ENCODE results near the gene COBLL1.

DNA sequence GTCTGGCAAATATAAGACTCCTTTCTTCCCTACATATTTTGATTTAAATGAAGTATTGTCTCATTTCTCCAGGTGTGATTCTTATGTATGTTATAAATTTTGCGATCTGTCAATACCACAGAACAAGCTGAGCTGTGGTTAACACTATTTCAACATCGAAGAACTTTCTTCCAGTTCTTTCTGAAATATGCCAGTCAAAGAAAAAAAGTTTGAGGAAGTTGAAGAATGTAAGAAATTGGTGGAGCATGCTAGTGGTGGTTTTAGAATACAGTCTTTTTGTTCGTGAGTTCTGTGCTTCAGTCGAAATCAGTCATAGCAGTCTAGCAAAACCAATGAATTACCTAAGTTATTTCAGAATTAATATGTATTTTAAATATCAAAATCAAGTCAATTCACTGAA lies 8.6 kb upstream of the COBLL1 start:
- TF ChIP-seq, protein P1, sequence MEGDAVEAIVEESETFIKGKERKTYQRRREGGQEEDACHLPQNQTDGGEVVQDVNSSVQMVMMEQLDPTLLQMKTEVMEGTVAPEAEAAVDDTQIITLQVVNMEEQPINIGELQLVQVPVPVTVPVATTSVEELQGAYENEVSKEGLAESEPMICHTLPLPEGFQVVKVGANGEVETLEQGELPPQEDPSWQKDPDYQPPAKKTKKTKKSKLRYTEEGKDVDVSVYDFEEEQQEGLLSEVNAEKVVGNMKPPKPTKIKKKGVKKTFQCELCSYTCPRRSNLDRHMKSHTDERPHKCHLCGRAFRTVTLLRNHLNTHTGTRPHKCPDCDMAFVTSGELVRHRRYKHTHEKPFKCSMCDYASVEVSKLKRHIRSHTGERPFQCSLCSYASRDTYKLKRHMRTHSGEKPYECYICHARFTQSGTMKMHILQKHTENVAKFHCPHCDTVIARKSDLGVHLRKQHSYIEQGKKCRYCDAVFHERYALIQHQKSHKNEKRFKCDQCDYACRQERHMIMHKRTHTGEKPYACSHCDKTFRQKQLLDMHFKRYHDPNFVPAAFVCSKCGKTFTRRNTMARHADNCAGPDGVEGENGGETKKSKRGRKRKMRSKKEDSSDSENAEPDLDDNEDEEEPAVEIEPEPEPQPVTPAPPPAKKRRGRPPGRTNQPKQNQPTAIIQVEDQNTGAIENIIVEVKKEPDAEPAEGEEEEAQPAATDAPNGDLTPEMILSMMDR (IDR thresholded peaks at IDR 0.05; ENCODE audit: poor library complexity), result no peak
- TF ChIP-seq EZH2 (IDR thresholded peaks at IDR 0.05; ENCODE audit: borderline replicate concordance) (no peak), EZH2phosphoT487 (IDR thresholded peaks at IDR 0.05; ENCODE audit: low read depth, severe bottlenecking, unreplicated experiment) (no peak)

All from hepatocyte (in vitro differentiated cells).